Neural cell (in vitro differentiated cells): ENCODE results near the gene IMPA2.

ENCODE experiments used
- EP300 ChIP-seq: fragments of 450-650 bp; conservative IDR thresholded peaks from 2 replicates; pipeline ENCODE4 v1.6.1; 2014; ENCODE audit warnings: antibody characterized with exemption, mild to moderate bottlenecking, moderate library complexity; ENCODE audit not compliant: poor library complexity, severe bottlenecking
- EZH2 ChIP-seq: fragments of 200-600, 300-800 bp; shearing (Covaris generic), sonication (generic); IDR thresholded peaks from 2 replicates; pipeline ENCODE4 v1.6.1; 2014; ENCODE audit warnings: antibody characterized with exemption, low read length, borderline replicate concordance, mild to moderate bottlenecking; ENCODE audit not compliant: insufficient read depth, poor library complexity, severe bottlenecking
- MXI1 ChIP-seq: fragments of 450-650 bp; conservative IDR thresholded peaks from 2 replicates; pipeline ENCODE4 v1.6.1; 2014; ENCODE audit warnings: antibody characterized with exemption, mild to moderate bottlenecking; ENCODE audit not compliant: poor library complexity, severe bottlenecking
- POLR2AphosphoS5 ChIP-seq: IDR thresholded peaks from 2 replicates; pipeline ENCODE4 v1.6.1; 2012
- RAD21 ChIP-seq: fragments of 450-650 bp; conservative IDR thresholded peaks from 2 replicates; pipeline ENCODE4 v1.6.1; 2014; ENCODE audit warnings: antibody characterized with exemption, mild to moderate bottlenecking, moderate library complexity
- SMC3 ChIP-seq: fragments of 450-650 bp; conservative IDR thresholded peaks from 2 replicates; pipeline ENCODE4 v1.6.1; 2014; ENCODE audit warnings: antibody characterized with exemption, mild to moderate bottlenecking, moderate library complexity; ENCODE audit not compliant: poor library complexity
- TAF1 ChIP-seq: IDR thresholded peaks from 2 replicates; pipeline ENCODE4 v1.6.1; 2012; ENCODE audit warnings: low read depth
- TF ChIP-seq, protein P1 (sequence below): fragments of 450-650 bp; IDR thresholded peaks from 2 replicates; pipeline ENCODE4 v1.5.1; 2014; ENCODE audit warnings: antibody characterized with exemption, mild to moderate bottlenecking, moderate library complexity; ENCODE audit not compliant: poor library complexity, severe bottlenecking
- TF ChIP-seq, protein P2 (sequence below): IDR thresholded peaks from 2 replicates; pipeline ENCODE4 v1.6.1; 2012; ENCODE audit warnings: borderline replicate concordance

GRCh38 chr18:11950824-11951223 is 30.5 kb upstream of the IMPA2 start:
- TF ChIP-seq, protein P1, sequence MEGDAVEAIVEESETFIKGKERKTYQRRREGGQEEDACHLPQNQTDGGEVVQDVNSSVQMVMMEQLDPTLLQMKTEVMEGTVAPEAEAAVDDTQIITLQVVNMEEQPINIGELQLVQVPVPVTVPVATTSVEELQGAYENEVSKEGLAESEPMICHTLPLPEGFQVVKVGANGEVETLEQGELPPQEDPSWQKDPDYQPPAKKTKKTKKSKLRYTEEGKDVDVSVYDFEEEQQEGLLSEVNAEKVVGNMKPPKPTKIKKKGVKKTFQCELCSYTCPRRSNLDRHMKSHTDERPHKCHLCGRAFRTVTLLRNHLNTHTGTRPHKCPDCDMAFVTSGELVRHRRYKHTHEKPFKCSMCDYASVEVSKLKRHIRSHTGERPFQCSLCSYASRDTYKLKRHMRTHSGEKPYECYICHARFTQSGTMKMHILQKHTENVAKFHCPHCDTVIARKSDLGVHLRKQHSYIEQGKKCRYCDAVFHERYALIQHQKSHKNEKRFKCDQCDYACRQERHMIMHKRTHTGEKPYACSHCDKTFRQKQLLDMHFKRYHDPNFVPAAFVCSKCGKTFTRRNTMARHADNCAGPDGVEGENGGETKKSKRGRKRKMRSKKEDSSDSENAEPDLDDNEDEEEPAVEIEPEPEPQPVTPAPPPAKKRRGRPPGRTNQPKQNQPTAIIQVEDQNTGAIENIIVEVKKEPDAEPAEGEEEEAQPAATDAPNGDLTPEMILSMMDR = no peak
- TF ChIP-seq TAF1 (no peak), SMC3 (no peak), EZH2 (no peak), POLR2AphosphoS5 (no peak), MXI1 (no peak), RAD21 (no peak), EP300 (no peak)
- TF ChIP-seq, protein P2, sequence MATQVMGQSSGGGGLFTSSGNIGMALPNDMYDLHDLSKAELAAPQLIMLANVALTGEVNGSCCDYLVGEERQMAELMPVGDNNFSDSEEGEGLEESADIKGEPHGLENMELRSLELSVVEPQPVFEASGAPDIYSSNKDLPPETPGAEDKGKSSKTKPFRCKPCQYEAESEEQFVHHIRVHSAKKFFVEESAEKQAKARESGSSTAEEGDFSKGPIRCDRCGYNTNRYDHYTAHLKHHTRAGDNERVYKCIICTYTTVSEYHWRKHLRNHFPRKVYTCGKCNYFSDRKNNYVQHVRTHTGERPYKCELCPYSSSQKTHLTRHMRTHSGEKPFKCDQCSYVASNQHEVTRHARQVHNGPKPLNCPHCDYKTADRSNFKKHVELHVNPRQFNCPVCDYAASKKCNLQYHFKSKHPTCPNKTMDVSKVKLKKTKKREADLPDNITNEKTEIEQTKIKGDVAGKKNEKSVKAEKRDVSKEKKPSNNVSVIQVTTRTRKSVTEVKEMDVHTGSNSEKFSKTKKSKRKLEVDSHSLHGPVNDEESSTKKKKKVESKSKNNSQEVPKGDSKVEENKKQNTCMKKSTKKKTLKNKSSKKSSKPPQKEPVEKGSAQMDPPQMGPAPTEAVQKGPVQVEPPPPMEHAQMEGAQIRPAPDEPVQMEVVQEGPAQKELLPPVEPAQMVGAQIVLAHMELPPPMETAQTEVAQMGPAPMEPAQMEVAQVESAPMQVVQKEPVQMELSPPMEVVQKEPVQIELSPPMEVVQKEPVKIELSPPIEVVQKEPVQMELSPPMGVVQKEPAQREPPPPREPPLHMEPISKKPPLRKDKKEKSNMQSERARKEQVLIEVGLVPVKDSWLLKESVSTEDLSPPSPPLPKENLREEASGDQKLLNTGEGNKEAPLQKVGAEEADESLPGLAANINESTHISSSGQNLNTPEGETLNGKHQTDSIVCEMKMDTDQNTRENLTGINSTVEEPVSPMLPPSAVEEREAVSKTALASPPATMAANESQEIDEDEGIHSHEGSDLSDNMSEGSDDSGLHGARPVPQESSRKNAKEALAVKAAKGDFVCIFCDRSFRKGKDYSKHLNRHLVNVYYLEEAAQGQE = no peak
